NCI-H748 treated with DMSO at 0.1 percent for 48 hours (cell line): ENCODE data around the gene PHACTR1.

Experiments
- DNase-seq: peaks from one replicate; lab custom pipeline; 2025; lab: John Stamatoyannopoulos, UW

The PHACTR1 gene

DNA sequence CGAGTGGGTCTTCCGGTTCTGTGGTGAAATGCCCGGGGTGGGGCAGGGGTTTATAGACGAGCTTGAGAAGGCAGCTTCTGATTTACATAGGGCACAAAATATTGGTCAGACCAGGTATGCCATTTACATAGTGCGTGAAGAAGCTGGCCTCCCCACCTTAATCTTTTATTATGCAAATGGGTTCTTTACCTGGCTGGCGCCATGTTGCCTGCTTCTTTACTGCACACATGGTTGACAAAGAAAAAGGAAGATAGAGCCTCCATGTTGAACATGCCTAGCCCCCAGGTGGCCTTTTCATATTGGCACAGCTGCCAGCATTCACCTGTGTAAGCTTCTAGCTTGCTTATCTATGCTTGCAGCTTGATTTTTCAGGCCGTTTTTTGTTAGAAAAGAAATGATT is 276.2 kb downstream of the PHACTR1 start:
- DNase-seq: peak; percentile 94

DNA sequence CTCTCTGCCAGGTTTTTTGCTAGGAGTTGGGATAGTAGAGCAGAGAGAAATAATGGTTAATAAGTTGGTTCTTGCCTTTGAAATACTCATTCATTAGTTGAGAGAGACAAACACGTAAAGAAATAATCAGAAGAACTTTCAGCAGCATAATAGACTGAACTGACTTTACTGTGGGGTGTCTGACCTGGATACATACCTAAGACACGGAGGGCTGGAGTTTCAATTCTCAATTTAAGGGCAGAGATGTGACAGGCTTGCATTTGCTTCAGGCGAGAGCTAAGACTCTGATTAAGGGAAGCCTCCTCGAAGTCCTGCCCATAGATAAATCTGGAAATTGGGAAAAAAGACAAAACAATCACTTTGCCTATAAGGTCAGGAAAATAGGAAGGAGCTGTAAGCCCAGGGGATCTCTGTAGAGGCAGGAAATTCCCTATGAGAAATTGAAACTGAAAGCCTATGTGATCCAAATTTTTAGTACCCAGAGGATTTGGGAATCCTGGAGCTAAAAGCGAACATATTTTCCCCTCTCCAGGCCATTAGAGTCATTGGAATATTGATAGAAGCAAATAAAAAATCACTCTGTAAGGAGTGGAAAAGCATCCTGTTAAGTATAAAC is 276.8 kb downstream of the PHACTR1 start:
- no peak for DNase-seq

DNA sequence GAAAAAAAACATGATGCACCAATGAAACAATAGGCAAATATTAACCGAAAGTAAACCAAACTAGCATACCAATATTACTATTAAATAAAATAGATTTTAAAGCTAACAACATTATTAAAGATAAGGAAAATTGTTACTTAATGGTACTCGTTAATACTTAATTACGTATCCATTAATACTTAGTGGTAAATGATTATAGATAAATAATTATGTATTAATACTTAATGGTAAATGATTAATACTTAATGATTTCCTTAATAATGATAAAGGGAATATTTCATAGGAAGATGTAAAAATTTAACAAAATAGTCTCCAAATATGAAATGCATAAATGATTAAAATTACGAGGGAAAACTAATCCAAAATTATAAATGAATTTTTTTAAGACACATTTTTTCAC is 278.9 kb downstream of the PHACTR1 start:
- no peak for DNase-seq

DNA sequence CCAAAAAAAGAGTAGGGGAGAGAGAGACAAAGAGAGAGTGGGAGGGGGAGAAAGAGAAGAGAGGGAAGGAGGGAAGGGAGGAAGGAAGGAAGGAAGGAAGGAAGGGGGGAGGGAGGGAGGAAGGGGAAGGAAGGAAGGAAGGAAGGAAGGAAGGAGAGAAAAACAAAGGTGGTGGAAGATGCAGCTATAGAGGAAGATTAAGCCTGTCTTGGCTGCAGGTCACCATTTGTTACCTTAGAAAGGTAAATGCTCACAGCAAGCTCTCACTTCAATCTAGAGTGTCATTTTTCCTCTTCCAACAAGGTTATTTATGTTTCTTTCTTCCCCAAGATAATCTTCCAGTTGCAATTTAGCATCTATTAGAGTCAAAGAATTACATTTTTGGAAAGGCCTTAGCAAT is 284.0 kb downstream of the PHACTR1 start:
- no peak for DNase-seq

DNA sequence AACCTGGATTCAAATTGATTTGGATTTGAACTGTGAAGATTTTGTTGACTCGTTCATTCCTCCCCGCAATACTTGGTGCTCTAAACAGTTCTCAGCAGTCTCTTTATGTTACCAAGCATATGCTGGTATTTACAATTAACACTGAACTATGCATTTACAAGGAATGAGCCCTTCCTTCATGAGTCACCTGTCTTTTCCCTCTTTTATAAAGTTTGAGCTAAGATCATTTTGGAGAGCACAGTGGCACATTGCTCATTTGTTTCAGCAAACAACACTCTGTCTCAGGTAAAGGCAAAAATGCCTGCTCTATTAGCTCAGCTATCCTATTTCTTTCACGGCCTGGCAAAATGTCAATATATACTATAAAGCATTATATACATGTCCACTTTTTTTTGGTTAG is 285.4 kb downstream of the PHACTR1 start:
- no peak for DNase-seq

DNA sequence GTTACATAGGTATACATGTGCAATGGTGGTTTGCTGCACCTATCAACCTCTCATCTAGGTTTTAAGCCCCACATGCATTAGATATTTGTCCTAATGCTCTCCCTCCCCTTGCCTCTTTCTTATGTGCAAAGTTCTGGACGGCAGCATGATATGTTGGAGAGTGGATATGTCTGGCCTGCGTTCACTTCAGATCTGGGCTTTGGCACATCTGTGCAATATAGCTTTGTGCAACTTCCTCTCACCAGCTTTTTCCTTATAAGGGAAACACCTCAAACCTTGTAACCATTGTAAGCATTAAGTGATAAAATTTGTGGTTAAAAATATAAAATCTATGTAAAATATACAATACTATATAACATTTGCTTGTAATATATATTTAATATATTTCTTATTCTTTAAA is 288.0 kb downstream of the PHACTR1 start:
- no peak for DNase-seq

DNA sequence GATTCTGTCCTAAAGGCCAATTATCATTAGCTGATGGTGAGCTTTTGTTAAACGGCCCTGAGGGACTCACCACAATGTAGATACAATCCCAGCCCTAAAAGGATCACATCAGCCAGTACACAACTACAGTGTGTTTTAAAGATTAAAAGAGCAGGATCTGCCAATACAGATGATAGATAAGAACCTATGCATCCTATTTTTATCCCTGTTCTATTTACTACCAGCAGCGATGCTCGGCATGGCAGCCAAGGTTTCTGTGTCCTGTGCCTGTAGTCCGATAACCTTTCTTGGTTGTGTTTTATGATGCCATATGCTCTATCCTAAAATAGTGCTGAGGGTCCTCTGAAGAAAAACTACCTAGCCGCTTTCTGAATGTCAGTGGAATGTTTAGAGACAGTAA is 289.4 kb downstream of the PHACTR1 start:
- DNase-seq: peak; percentile 96

DNA sequence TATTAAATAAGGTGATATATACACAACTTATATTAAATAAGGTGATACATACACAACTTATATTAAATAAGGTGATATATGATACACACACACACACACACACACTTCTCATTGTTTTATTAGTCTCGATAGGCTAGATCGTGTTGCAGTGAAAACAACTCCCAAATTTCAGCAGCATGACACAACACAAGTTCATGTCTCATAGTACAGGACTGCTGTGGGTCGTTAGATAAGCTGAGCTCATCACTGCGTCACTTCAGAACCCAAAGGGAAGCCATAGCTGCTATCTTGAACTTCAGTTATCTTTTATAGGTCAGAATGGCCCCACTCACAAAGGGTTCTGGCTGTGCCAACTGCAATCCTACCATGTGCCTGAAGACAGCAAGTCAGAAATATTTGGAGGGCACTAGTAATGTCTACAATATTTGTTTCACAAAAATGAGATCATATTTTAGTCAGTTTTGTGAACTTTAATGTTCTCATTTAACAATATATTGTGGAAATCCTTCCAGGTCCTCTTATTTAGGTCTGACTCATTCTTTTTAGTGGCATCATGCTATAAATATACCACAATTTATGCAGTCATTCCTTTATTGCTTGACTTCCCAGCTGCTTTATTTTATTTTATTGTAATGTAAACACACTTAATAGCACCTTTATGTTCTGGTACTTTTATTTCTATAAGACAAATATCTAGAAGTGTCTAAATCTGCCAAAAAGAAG is 290.2 kb downstream of the PHACTR1 start:
- no peak for DNase-seq

DNA sequence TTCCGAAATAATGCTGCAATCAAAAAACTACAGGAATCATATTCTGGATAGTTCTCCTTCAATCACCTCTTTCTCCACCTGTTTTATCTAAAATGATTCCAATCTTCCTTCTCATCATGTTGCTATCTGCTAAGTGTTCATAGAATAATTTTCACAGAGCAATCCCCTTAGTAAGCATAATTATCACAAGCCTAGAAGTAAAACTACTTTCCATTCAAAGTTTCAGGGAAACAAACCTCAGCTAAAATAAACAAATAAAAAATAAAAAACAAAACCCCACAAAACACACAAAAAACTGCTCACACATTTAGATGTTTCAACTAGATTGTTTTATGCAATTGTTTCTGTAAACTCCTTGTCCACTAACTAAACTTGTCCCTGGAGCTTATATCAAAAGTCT is 291.2 kb downstream of the PHACTR1 start:
- no peak for DNase-seq

DNA sequence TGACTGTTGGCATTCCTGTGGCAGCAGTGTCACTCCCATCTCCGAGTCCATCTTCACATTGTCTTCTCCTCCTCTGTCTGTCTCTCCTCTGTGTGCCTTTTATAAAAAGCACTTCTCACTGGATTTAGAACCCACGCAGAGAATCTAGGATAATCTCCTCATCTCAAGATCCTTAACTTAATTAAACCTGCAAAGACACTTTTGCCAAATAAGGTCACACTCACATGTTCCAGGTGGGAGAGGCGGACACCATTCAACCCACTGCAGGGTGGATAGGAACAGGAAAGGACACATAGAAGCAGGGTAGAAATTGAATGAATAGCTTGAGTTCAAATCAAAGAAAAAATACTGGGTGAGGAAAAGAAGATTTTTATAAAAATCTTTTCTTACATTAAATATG is 292.5 kb downstream of the PHACTR1 start:
- DNase-seq: no peak

DNA sequence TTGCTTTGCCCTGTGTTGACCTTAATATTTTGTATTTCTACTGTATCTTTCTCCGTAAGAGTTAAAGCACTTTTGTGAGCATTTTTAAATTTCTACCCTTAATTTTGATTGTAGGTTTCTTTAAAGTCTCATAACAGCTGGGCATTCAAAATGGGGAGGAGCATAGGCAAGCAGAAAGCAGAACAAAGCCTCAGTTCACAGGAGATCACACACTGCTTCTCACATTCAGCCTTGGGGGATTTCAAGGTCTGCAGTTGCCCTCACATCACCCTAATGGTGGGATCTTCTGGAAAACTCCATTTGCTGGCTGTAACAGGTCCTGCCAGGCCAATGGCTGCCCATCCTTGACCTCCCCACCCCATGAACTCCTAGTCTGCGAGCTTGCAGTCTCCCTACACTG is 292.9 kb downstream of the PHACTR1 start:
- DNase-seq: no peak

DNA sequence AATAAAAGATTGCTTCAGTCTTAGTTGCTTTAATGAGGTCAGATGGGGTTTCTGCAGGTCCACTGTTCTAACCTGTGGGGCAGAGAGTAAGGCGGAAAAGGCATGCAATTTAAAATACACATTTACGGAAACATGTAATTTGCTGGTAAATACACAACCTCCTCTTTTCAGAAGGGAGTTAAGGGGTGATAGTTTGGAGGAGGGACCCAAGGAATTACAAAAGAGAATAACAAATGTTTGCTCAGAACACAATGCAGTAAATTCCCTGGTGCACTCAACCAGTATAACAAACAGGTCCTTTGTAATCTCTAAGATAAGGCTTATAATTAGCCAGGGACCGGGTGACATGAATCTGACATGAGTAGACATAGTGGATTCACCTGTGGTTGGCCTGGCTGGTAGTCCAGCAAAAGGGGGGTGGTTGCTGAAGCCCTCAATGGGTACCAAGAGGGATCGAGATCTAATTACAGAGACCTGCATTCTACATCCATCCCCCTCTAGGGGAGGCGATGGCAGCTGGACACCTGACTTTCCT is 295.1 kb downstream of the PHACTR1 start:
- peak; percentile 100 for DNase-seq

DNA sequence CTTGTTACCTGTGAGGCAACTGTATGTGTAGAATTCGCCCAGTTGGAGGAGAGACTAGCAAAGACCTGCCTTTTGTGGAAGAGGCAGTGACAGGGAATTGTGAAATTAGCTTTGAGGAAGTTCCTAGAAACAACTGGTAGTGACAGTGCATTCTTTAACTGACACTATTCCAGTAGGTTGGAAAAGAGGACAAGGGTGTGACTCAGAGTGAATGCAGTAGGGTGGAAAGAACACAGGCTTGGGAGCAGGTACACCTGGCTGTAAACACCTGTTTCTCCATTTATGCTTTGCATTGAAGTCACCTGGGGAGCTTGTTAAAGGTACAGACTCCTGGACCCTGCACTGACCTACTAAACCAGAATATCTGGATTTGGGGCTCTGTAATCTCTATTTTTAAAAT is 295.7 kb downstream of the PHACTR1 start:
- DNase-seq: peak; percentile 82

DNA sequence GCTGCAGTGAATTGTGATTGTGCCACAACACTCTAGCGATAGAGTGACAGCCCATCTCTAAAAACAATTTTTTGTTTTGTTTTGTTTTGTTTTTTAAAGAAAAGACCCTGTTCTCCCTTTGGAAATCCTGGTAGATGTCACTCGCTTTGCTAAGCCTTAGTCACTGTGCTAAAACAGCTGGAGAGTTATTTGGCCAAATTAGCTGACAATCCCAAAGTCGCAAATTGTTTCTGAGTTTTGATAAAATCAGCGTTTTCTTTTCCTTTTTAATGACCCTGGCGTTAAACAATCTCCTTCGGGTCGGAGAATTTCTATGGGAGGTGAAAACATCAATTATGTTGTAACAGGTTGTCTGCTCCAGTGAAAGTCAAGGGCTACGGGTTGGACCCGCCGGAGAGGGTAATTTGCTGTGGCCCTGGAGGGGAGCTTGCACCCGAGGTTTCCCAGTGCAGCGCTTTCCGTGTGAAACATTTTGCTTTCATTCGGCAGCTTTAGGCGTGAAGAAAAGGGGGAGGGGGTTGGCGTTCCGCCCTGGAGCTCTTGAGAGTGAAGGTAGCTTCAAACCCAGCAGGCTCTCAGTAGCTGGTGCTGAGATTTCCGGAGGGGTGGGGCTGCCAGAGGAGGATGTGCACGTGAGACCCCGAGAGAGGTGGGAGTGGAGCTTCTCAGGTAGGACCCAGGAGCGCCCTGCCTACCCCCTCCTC is 296.6 kb downstream of the PHACTR1 start:
- DNase-seq: peak; percentile 42

DNA sequence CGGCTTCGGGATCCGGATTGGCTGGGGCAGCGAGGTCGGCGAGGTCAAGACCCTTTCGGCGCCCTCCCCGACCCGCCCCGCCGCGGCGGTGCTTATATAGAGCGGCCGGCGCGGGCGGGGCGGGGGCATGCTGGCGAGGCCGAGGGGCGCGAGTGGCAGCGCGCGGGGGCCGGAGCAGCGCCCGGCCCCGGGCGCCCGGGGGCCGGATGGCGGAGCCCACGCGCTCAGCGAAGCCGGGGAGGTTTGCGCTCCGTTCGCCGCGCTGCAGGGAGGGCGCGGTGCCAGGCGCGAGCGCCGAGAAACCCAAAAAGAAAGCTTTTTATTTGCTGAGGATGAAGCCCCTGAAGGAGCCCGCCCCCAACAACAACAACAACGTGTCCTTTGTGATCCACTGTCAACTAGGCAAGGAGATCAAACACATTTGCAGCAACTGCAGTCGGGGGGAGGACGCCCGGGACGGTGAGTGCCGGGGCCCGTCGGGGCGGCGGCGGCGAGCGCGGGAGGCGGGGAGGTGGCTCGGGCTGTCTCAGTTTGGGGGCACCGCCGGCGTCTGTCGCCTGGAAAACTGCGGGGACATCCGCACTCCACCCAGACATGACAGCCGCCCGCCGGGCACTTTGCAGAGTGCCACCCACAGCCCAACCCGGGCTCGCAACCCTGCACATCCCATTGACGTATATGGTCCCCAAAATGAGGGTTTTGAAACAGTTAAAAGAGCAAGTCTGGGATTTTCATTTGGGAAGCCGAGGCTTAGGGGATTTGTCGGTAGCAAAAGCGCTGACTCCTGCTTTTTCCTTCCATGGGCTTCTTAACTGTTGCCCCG is 297.3 kb downstream of the PHACTR1 start:
- DNase-seq: no peak

DNA sequence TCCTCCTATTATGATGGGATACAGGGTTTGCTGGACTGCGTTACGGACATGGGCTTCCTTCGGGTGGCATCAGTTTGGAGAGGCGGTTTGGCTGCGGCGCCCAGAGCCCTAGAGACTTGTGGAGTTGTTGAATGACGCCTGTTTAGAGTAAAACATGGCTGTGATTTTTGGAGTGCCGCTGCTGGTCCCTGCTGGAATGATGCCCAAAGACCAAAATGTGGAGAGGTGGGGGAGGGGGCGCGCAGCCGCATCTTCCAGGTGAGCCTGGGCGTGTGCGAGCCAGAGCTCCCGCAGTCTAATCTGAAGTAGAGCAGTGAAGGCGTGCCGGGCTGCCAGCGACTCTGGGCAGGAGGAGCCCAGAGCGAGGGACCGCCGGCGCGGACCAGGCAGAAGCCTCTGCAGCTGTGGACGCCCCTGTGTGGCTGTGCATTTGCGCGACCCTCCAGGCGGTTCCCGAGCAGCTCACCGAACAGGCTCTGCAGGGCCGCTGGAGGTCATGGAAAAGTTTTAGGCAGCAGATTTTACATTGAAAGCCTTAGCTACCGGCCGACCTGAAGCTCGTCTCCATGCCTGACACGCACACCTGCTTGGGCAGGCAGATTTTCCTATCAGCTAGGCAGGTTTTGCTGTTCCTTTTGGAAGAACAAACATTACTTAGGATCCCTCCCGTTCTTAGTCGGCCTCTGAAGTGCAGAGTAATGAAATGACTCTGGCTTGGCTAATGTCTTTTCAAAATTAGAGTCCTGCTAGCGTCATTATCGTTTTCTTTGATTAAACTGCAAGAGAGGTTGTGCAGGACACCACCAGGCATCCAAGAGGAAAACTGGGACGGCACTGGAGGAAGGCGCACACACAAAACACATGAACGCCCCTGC is 298.2 kb downstream of the PHACTR1 start:
- peak; percentile 67 for DNase-seq

DNA sequence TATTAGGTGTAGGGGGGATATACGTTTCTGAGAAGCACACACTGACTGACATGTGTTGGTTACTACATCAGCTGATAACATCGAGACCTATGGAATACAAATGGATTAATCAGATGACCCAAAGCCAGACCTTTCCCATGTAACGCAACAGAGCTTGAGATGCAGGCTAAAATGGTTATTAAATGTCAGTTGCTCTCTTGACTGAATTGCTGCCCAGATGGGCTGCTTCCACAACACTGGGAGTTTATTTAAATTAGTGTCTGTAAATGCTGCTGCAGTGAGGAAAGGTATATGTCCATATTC is 298.8 kb downstream of the PHACTR1 start:
- DNase-seq: no peak

DNA sequence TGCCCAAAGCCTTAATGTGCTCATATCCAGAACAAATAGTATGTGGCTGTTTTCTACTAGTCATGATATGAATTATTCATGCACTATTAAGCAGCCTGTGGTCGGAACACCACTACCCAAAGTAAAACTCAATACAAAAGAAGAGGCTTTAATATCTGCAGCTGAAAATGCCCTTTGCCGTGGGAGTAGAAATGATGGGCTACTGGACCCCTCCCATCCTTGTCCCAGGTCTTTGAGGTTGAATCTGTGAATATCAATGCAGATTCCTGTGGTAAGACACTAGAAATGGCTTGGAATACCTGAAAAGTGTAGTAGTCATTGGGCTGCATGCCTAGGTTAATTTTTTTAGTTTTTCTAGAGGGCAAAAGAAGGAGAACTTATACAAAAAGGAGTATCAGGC is 308.0 kb downstream of the PHACTR1 start:
- no peak for DNase-seq

DNA sequence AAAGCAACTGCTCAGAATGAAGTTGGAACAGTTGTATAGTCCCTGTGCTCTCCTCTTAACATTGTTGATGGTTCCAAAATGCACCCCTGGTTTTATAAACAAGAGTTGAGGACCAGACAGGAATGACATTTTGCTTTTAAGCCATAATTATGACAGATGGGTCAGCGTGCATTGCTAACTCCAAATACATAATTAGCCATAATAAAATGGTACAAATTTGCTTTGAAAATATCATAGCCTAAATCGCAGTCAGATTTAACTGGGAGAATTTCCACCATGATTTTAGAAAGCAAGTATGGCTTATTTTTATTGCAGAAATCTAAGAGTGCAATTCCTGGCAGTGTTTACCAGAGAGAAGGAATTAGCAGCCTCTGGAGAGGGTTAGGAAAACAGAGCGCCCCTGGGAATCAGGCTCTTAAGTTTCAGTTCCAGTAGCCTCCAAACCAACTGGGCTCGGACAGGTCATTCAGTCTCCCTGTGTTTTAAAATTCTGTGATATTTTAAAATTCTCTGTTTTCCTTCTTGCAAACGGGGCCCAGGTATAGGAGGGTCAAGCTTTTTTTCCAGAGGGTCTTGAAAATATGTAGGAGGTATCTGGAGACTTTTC is 309.4 kb downstream of the PHACTR1 start:
- DNase-seq: no peak

DNA sequence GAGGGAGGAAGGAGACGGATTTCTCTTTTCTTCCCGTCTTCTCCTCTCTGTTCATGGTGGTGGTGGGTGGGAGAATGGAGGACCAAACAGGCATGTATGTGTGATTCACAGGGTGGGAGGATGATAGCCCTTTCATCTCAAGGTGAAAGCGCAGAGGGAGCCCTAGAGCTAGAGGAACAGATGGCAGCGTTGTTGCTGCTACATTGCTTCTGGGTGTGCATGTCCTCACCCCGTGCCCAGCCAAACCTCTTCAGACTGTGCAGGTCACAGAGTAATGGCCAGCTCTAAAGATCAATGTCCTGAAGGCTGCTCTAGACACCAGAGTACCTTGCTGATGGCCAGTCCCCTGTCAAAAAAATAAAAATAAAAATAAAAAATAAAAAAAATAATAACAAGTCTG is 310.0 kb downstream of the PHACTR1 start:
- no peak for DNase-seq

DNA sequence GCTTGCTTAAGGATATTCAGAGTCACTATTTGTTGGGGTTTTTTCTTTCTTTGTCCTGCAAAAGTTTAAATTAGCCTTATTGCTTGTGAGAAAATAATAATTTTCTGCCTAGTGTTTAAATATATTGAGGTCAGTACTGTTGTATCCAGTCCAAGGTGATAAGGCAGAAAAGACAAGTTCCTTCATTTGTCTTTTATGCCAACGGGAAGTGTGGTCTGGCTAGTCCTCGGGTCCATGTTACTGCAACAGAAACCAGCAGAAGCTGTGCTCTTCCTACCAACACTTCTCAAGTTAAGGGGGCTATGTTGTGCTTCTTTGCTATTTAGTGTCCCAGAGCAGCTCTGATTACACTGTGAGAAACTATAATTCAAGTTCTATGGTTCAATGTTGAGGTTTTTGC is 310.6 kb downstream of the PHACTR1 start:
- DNase-seq: no peak
